DND-41 (cell line): Measurements from ENCODE around the gene MFSD2A.

Experiments used
- ATAC-seq: fragments of 200-7000 bp; cut with Tn5 transposase; 3 replicates; pipeline ENCODE4 v1.9.1; 2021; ENCODE audit warnings: low read depth; ENCODE audit not compliant: insufficient read depth
- DNase-seq: peaks from one replicate; pipeline ENCODE4 v3.0.0-alpha.2; 2020
- H2AFZ ChIP-seq: 2 replicates; pipeline ENCODE4 v1.6.0; 2012; ENCODE audit warnings: low read depth, low read length
- H3K27ac ChIP-seq: 2 replicates; pipeline ENCODE4 v1.5.1; 2012; ENCODE audit warnings: low read length, inconsistent platforms
- H3K27me3 ChIP-seq: fragments of 200-600 bp; sonication (generic); 2 replicates; pipeline ENCODE4 v1.6.0; 2012; ENCODE audit warnings: low read length, mild to moderate bottlenecking, inconsistent platforms; ENCODE audit not compliant: insufficient read depth, poor library complexity
- H3K36me3 ChIP-seq: 2 replicates; pipeline ENCODE4 v1.5.1; 2012; ENCODE audit warnings: low read length, inconsistent platforms; ENCODE audit not compliant: insufficient read depth
- H3K4me1 ChIP-seq: 2 replicates; pipeline ENCODE4 v1.5.1; 2012; ENCODE audit warnings: mild to moderate bottlenecking, low read length; ENCODE audit not compliant: insufficient read depth
- H3K4me2 ChIP-seq: 2 replicates; pipeline ENCODE4 v1.6.0; 2012; ENCODE audit warnings: mild to moderate bottlenecking, moderate library complexity, low read length, inconsistent platforms; ENCODE audit not compliant: insufficient read depth
- H3K4me3 ChIP-seq, 2 experiments: fragments of 200-600 bp in 1 of 2; shearing (Covaris generic) in 1 of 2; 2 replicates each; pipeline ENCODE4 v1.5.1; 2012 to 2016; ENCODE audit warnings: inconsistent platforms in 2 of 2, low read length in 2 of 2, mild to moderate bottlenecking in 2 of 2, low read depth in 1 of 2, moderate library complexity in 1 of 2
- H3K79me2 ChIP-seq: 2 replicates; pipeline ENCODE4 v1.6.0; 2012; ENCODE audit warnings: low read length, inconsistent platforms; ENCODE audit not compliant: insufficient read depth
- H3K9ac ChIP-seq: 2 replicates; pipeline ENCODE4 v1.6.0; 2012; ENCODE audit warnings: low read depth, mild to moderate bottlenecking, inconsistent platforms, low read length, moderate library complexity
- H3K9me3 ChIP-seq: 2 replicates; pipeline ENCODE4 v1.5.1; 2012; ENCODE audit warnings: low read length, moderate library complexity, mild to moderate bottlenecking, inconsistent platforms; ENCODE audit not compliant: insufficient read depth, severe bottlenecking
- H4K20me1 ChIP-seq: 2 replicates; pipeline ENCODE4 v1.6.0; 2012; ENCODE audit warnings: low read length; ENCODE audit not compliant: insufficient read depth
- CTCF ChIP-seq: IDR thresholded peaks from 2 replicates; pipeline ENCODE4 v1.5.1; 2012; ENCODE audit warnings: borderline replicate concordance, low read length, moderate library complexity, mild to moderate bottlenecking; ENCODE audit not compliant: poor library complexity, severe bottlenecking; ENCODE audit errors: extremely low read depth
- EZH2 ChIP-seq: IDR thresholded peaks from 3 replicates; pipeline ENCODE4 v1.6.1; 2012; ENCODE audit warnings: borderline replicate concordance, low read depth, mild to moderate bottlenecking, moderate library complexity, low read length, inconsistent platforms; ENCODE audit not compliant: severe bottlenecking

MFSD2A gene

DNA sequence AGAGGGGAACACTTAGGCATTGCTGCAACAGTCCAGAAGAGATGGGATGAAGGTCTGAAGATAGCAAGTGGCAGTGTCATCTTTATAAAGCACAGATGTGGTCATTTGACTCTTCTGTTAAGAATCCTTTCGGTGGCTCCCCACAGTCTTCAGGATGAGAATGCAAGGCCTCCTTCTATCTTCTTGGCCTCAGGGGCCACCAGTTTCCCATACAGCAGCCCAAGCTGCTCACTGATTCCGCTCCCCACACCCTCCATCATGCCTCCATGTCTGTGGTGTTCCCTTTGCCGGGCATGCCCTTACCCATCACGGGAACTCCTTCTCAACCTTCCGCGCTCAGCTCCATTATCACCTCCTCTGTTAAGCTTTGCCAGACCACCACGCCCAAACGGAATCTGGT is 16.1 kb upstream of the MFSD2A start:
- DNase-seq = no peak
- no peak overlapping the region for H3K9ac ChIP-seq
- TF ChIP-seq EZH2 (no peak), CTCF (no peak)
- H3K4me2 ChIP-seq = no peak overlapping the region
- H2AFZ ChIP-seq = no peak overlapping the region
- no peak overlapping the region for H3K27ac ChIP-seq
- no peaks in the 10 kb centered on the region for H3K4me1 ChIP-seq
- H3K27me3 ChIP-seq = peaks cover 11% of the 10 kb centered on the region
- no peaks in the 10 kb centered on the region for H4K20me1 ChIP-seq
- no peak overlapping the region for H3K4me3 ChIP-seq
- no peaks in the 10 kb centered on the region for H3K36me3 ChIP-seq
- no peaks in the 10 kb centered on the region for H3K79me2 ChIP-seq
- H3K9me3 ChIP-seq = no peaks in the 10 kb centered on the region
- ATAC-seq = no peak

GRCh38 chr1:39940253-39940652 is 14.7 kb upstream of the MFSD2A start:
- no peak overlapping the region for H3K4me2 ChIP-seq
- no peaks in the 10 kb centered on the region for H3K36me3 ChIP-seq
- no peaks in the 10 kb centered on the region for H4K20me1 ChIP-seq
- H3K9me3 ChIP-seq = no peaks in the 10 kb centered on the region
- no peak for TF ChIP-seq EZH2
- TF ChIP-seq CTCF = no peak
- no peak overlapping the region for H2AFZ ChIP-seq
- no peak for DNase-seq
- H3K4me3 ChIP-seq = no peak overlapping the region
- no peak overlapping the region for H3K9ac ChIP-seq
- no peak for ATAC-seq
- peaks cover 21% of the 10 kb centered on the region for H3K27me3 ChIP-seq
- H3K27ac ChIP-seq = no peak overlapping the region
- no peaks in the 10 kb centered on the region for H3K4me1 ChIP-seq
- no peaks in the 10 kb centered on the region for H3K79me2 ChIP-seq

DNA sequence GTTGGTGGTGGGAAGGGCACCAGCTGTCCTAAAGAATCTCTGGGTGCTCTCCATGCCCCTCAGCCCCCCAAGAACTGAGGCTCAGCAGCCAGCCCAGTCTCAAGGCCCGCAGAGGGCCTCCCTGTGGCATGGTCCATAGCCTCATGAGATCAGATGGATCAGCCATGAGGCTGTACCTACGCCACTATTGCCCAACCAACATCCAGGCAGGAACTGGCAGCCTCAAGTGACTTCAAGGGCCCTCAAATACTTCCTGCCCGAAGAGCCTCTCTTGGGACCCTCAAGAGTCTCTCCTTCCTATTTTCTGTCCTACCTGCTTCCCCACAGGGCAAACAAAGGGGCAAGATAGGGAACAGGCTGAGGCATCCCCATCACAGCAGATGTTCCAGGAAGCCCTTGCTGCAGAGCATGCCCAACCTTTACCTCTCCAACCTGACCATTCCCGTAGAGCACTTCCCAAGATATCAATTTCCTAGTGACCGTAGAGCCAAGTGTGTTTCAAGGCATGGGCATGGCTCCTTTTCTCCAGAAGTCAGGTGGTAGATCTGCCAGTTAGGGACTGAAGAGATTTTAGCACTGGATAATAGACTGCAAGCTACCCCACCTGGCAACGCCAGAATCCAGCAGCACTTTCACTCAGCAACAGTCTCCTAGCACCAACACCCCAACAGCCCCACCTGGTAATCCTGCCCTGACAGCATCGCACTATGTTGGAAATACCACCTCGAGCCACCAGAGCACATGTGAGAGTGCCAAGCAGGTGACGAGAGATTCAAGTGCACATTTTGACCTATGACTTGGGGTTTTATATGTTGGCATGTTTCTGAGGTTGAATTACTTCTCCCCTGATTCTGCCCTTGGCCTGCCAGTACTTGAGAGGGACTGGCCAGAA is 13.7 kb upstream of the MFSD2A start:
- H3K36me3 ChIP-seq = no peaks in the 10 kb centered on the region

More for the DNA sequence above, 13.7 kb upstream of the MFSD2A start:
- Histone ChIP-seq H3K79me2 (no peaks in the 10 kb centered on the region), H3K9me3 (no peaks in the 10 kb centered on the region), H4K20me1 (no peaks in the 10 kb centered on the region), H2AFZ (no peak overlapping the region), H3K9ac (no peak overlapping the region), H3K27me3 (peaks cover 25% of the 10 kb centered on the region), H3K27ac (no peak overlapping the region), H3K4me1 (no peaks in the 10 kb centered on the region), H3K4me3 (no peak overlapping the region), H3K4me2 (no peak overlapping the region)
- TF ChIP-seq CTCF (no peak), EZH2 (no peak)
- ATAC-seq = no peak
- DNase-seq = no peak
